GM21737 (cell line): ENCODE data around the gene HMGN1.

ENCODE experiments used
- ATAC-seq: cut with Tn5 transposase; IDR thresholded peaks from one replicate; pipeline ENCODE4 v1.9.1; 2021; ENCODE audit warnings: mild to moderate bottlenecking, moderate library complexity; ENCODE audit not compliant: unreplicated experiment

The HMGN1 gene

GRCh38 chr21:39336457-39337008 is 12.4 kb downstream of the HMGN1 start:
- no peak for ATAC-seq

GRCh38 chr21:39334611-39335010 is 14.3 kb downstream of the HMGN1 start:
- ATAC-seq = no peak

- no peak for ATAC-seq
Measured at GRCh38 chr21:39332175-39332574, 16.7 kb downstream of the HMGN1 start.

- ATAC-seq = no peak
Measured at GRCh38 chr21:39330001-39330400, 18.9 kb downstream of the HMGN1 start.

- no peak for ATAC-seq
Measured at GRCh38 chr21:39327727-39328126, 21.2 kb downstream of the HMGN1 start.

GRCh38 chr21:39326607-39327307 is 22.1 kb downstream of the HMGN1 start:
- no peak for ATAC-seq

GRCh38 chr21:39325458-39325857 is 23.4 kb downstream of the HMGN1 start:
- ATAC-seq = no peak

- no peak for ATAC-seq
Measured at GRCh38 chr21:39321424-39321823, 27.5 kb downstream of the HMGN1 start.

- no peak for ATAC-seq
Measured at GRCh38 chr21:39319814-39320332, 29.0 kb downstream of the HMGN1 start.

GRCh38 chr21:39319251-39319756 is 29.6 kb downstream of the HMGN1 start:
- no peak for ATAC-seq

- no peak for ATAC-seq
Measured at GRCh38 chr21:39318091-39318959, 30.6 kb downstream of the HMGN1 start.

GRCh38 chr21:39317134-39318090 is 31.5 kb downstream of the HMGN1 start:
- no peak for ATAC-seq

- ATAC-seq = no peak
Measured at GRCh38 chr21:39316729-39317128, 32.2 kb downstream of the HMGN1 start.

- ATAC-seq = no peak
Measured at GRCh38 chr21:39315603-39316445, 33.1 kb downstream of the HMGN1 start.

- peak; percentile 1 for ATAC-seq
Measured at GRCh38 chr21:39314143-39315027, 34.5 kb downstream of the HMGN1 start.

- peak; percentile 52 for ATAC-seq
Measured at GRCh38 chr21:39313571-39314142, 35.2 kb downstream of the HMGN1 start, which contains the start of gene BRWD1. Gene BRWD1 (minus strand): TSS chr21:39313632. CDS start chr21:39313491, 141 bp downstream.

- peak; percentile 7 for ATAC-seq
Measured at GRCh38 chr21:39313042-39313570, 35.8 kb downstream of the HMGN1 start.
